K562 (cell line): ENCODE data around the gene TLCD5. TPM values are rescaled to one million over a fixed set of nuclear protein-coding genes. Genes with fewer than 3 reads are reported as not detected.

Experiments used
- ATAC-seq: fragments of 200-7000 bp; cut with Tn5 transposase; 3 replicates; pipeline ENCODE4 v1.9.1; 2020; ENCODE audit warnings: moderate library complexity
- BruUV-seq: library from RNA; stranded (reverse); fragments of 400-500 nt; replicated peaks from 2 replicates; lab custom pipeline; 2021; lab: Mats Ljungman, UMichigan
- CTCF ChIA-PET: fragments of 300-600 bp; formaldehyde crosslinking; extraction: SDS; loops from one replicate; lab custom pipeline; 2021; ENCODE audit warnings: low intra/inter-chr PET ratio; lab: Yijun Ruan, JAX
- POLR2A ChIA-PET: fragments of 300-600, 350-650 bp; sonication (Branson Sonifier 250); formaldehyde crosslinking; extraction: SDS; loops from one replicate; lab custom pipeline; 2021; ENCODE audit warnings: antibody characterized with exemption, inconsistent platforms; lab: Yijun Ruan, JAX
- DNase-seq, 4 experiments: peaks; one replicate each; pipeline versions ENCODE4 v3.0.0 to v3.0.0-alpha.2; 2011 to 2018; ENCODE audit warnings: low spot score in 3 of 4, mixed read lengths in 3 of 4; ENCODE audit errors: extremely low read depth in 1 of 4
- FAIRE-seq: peaks from 2 replicates; lab custom pipeline; 2011; peaks lifted over from hg19 to GRCh38; lab: Jason Lieb, UNC
- H2AFZ ChIP-seq: 2 replicates; pipeline ENCODE4 v1.6.0; 2011; ENCODE audit warnings: low read depth, low read length, control low read depth, inconsistent platforms
- H3K27ac ChIP-seq: fragments of 200-600 bp; 3 replicates; pipeline ENCODE4 v1.8.0; 2011; ENCODE audit warnings: low read depth, mild to moderate bottlenecking, control low read depth, inconsistent platforms, low read length, moderate library complexity, mixed read lengths; ENCODE audit errors: extremely low read depth
- H3K27me3 ChIP-seq, 2 experiments: fragments of 300-600 bp in 1 of 2; 2 replicates in 1 of 2; 3 replicates in 1 of 2; pipeline versions ENCODE4 v1.6.0 to v1.8.0; 2011; ENCODE audit warnings: inconsistent platforms in 2 of 2, low read length in 2 of 2, mild to moderate bottlenecking in 1 of 2, mixed read lengths in 1 of 2, moderate library complexity in 1 of 2; ENCODE audit not compliant: control insufficient read depth in 2 of 2, insufficient read depth in 2 of 2
- H3K36me3 ChIP-seq: fragments of 300-600 bp; 3 replicates; pipeline ENCODE4 v1.8.0; 2011; ENCODE audit warnings: mild to moderate bottlenecking, low read length, inconsistent platforms; ENCODE audit not compliant: control insufficient read depth, insufficient read depth
- H3K4me1 ChIP-seq, 2 experiments: fragments of 200-600 bp in 1 of 2; replicated peaks in 1 of 2; 2 replicates in 1 of 2; 3 replicates in 1 of 2; pipeline versions ENCODE4 v1.5.1 to v1.8.0; 2011; ENCODE audit warnings: inconsistent platforms in 2 of 2, low read length in 2 of 2, mild to moderate bottlenecking in 1 of 2, mixed read lengths in 1 of 2, moderate library complexity in 1 of 2; ENCODE audit not compliant: control insufficient read depth in 2 of 2, insufficient read depth in 2 of 2
- H3K4me2 ChIP-seq: 2 replicates; pipeline ENCODE4 v1.6.1; 2011; ENCODE audit warnings: low read length, control low read depth, inconsistent platforms, mixed read lengths; ENCODE audit not compliant: insufficient read depth
- H3K4me3 ChIP-seq: fragments of 200-600 bp; sonication (generic), shearing (Covaris generic); 2 replicates; pipeline ENCODE4 v1.5.1; 2016; ENCODE audit warnings: control low read depth, inconsistent platforms
- H3K79me2 ChIP-seq: fragments of 200-600 bp; 3 replicates; pipeline ENCODE4 v1.8.0; 2011; ENCODE audit warnings: low read length, inconsistent platforms; ENCODE audit not compliant: control insufficient read depth, insufficient read depth
- H3K9ac ChIP-seq, 2 experiments: 2 replicates each; pipeline versions ENCODE4 v1.6.0 to v1.6.1; 2011; ENCODE audit warnings: low read depth in 2 of 2, low read length in 2 of 2, control low read depth in 1 of 2, inconsistent platforms in 1 of 2, mild to moderate bottlenecking in 1 of 2, mixed read lengths in 1 of 2; ENCODE audit not compliant: insufficient read depth in 1 of 2
- H3K9me1 ChIP-seq: one replicate; pipeline ENCODE4 v1.6.0; 2011; ENCODE audit warnings: inconsistent platforms, mild to moderate bottlenecking, low read length, moderate library complexity; ENCODE audit not compliant: control insufficient read depth, insufficient read depth
- H3K9me3 ChIP-seq: replicated peaks from 2 replicates; pipeline ENCODE4 v1.5.1; 2011; ENCODE audit warnings: low read depth, low read length, inconsistent platforms; ENCODE audit not compliant: control insufficient read depth, insufficient read depth
- H4K20me1 ChIP-seq: replicated peaks from 2 replicates; pipeline ENCODE4 v1.6.1; 2011; ENCODE audit warnings: low read length, inconsistent platforms, mixed read lengths; ENCODE audit not compliant: control insufficient read depth, insufficient read depth
- CHD4 ChIP-seq: fragments of 200-600 bp; sonication (generic); IDR thresholded peaks from 3 replicates; pipeline ENCODE4 v1.6.1; 2012; ENCODE audit warnings: low read depth, mild to moderate bottlenecking, mixed read lengths, low read length, inconsistent platforms; ENCODE audit not compliant: insufficient read depth, insufficient replicate concordance, poor library complexity, severe bottlenecking
- FOXA3 ChIP-seq, 2 experiments: fragments of 450-650 bp in 1 of 2; sonication (generic) in 1 of 2; formaldehyde crosslinking; IDR thresholded peaks in 1 of 2; conservative IDR thresholded peaks in 1 of 2; 2 replicates each; pipeline versions ENCODE4 v1.4.0 to v1.8.0; 2020 to 2022; ENCODE audit warnings: mild to moderate bottlenecking in 2 of 2, missing genetic modification reagents in 1 of 2
- GABPA ChIP-seq: fragments of 200-800 bp; sonication (Bioruptor generic); conservative IDR thresholded peaks from 2 replicates; pipeline ENCODE4 v1.6.1; 2016; ENCODE audit warnings: low read depth, missing genetic modification characterization, missing compliant biosample characterization
- HNRNPH1 ChIP-seq: fragments of 200-400 bp; formaldehyde crosslinking; optimal IDR thresholded peaks from 2 replicates; pipeline ENCODE3; 2017; ENCODE audit warnings: low read depth, mild to moderate bottlenecking, low read length, moderate library complexity
- MYNN ChIP-seq, 2 experiments: sonication (generic); formaldehyde crosslinking in 1 of 2; IDR thresholded peaks; 2 replicates each; pipeline versions ENCODE4 v1.5.0 to v1.6.1; 2016 to 2020; ENCODE audit warnings: antibody characterized with exemption in 1 of 2, missing genetic modification reagents in 1 of 2
- SIX5 ChIP-seq, 2 experiments: IDR thresholded peaks; 2 replicates each; pipeline ENCODE4 v1.6.1; 2011; ENCODE audit warnings: low read length in 2 of 2, borderline replicate concordance in 1 of 2, low read depth in 1 of 2, mild to moderate bottlenecking in 1 of 2, moderate library complexity in 1 of 2; ENCODE audit not compliant: insufficient read depth in 1 of 2
- SPI1 ChIP-seq: IDR thresholded peaks from 2 replicates; pipeline ENCODE4 v1.6.1; 2011; ENCODE audit warnings: low read depth, low read length, control low read depth, borderline replicate concordance
- ZBTB40 ChIP-seq, 2 experiments: fragments of 450-650 bp in 1 of 2; sonication (generic) in 1 of 2; formaldehyde crosslinking in 1 of 2; IDR thresholded peaks; 2 replicates each; pipeline versions ENCODE4 v1.7.1 to v1.9.0; 2016 to 2022; ENCODE audit warnings: inconsistent platforms in 1 of 2, mild to moderate bottlenecking in 1 of 2, missing genetic modification reagents in 1 of 2
- WGBS: fragments of 100-300 bp; shearing (Covaris generic); methylation state at CpG from one replicate; pipeline ENCODE4 v1.1.6; 2016; ENCODE audit warnings: low coverage, mixed read lengths; ENCODE audit not compliant: insufficient coverage; ENCODE audit errors: missing lambda C conversion rate; 5-methylcytosine and 5-hydroxymethylcytosine counted together
- in situ Hi-C: fragments of 300-500 bp; cut with MboI; formaldehyde crosslinking; loops from 4 replicates; pipeline ENCODE4 v1.15.0; 2018; ENCODE audit warnings: inconsistent platforms, mixed read lengths
- intact Hi-C: fragments of 100-400 bp; cut with micrococcal nuclease; formaldehyde crosslinking; loops from 2 replicates; pipeline ENCODE4 v1.14.2; 2022
- polyA plus RNA-seq, 8 experiments: library from polyadenylated mRNA; depleted of rRNA in 4 of 8; stranded (reverse) in 5 of 8; unstranded in 3 of 8; fragments of >200 nt; fragmentation: Nextera tagmentation in 2 of 8; fragmentation: Illumina TruSeq in 1 of 8; extraction: Ambion mirVana in 2 of 8; extraction: Trizol in 1 of 8; gene quantifications; 2 replicates each; pipeline versions ENCODE4 v1.2.1 to v1.2.3, GENCODE V29; 2011 to 2014; ENCODE audit warnings: inconsistent platforms in 1 of 8, missing spikeins in 1 of 8
- total RNA-seq, 7 experiments: library from RNA; depleted of rRNA in 6 of 7; stranded (reverse); fragments of >200 nt in 6 of 7; fragmentation: Illumina TruSeq in 2 of 7; extraction: Trizol in 2 of 7; gene quantifications; 2 replicates each; pipeline versions ENCODE4 v1.2.1 to v1.2.3, GENCODE V29; 2011 to 2021; ENCODE audit warnings: low replicate concordance in 1 of 7

The TLCD5 gene
- total and polyA plus RNA-seq, 9 of the 15 experiments (the other 6 are each of a cell fraction or from before 2014, with no cell fraction given): 0.94 to 5.1 (median 1.6) TPM

GRCh38 chr11:120288021-120288420 is 37.1 kb upstream of the TLCD5 start (continued):
- TF ChIP-seq CHD4 (no peak), SIX5 (IDR thresholded peaks at IDR 0.05; ENCODE audit: borderline replicate concordance in 1 of 2, insufficient read depth in 1 of 2, low read depth in 1 of 2, low read length in 2 of 2) (no peak)

- H3K9me3 ChIP-seq: no peaks in the 10 kb centered on the region
- no peaks in the 10 kb centered on the region for H3K79me2 ChIP-seq
- no peak overlapping the region for H3K9ac ChIP-seq
- ATAC-seq (peak; percentile 49; the same call in 2 of the 3 replicates), DNase-seq (no peak), FAIRE-seq (no peak)
- H3K36me3 ChIP-seq: no peaks in the 10 kb centered on the region
- no peaks in the 10 kb centered on the region for H3K9me1 ChIP-seq
- peak overlapping the region; percentile 47 for H2AFZ ChIP-seq
- intact Hi-C loops (no loop called here), in situ Hi-C loops (no loop called here)
- peaks cover 12 to 13% of the 10 kb centered on the region in 2 experiments; a peak in 4 of 5 replicates for H3K27me3 ChIP-seq
- H3K4me1 ChIP-seq: no peaks in the 10 kb centered on the region
- H3K4me2 ChIP-seq: no peak overlapping the region
- 0 out of 2 replicates have a peak, but pooled peaks cover 2% of the 10 kb centered on the region for H4K20me1 ChIP-seq
- no peak overlapping the region for H3K4me3 ChIP-seq
- BruUV-seq: no TSS peak
- H3K27ac ChIP-seq: no peak overlapping the region
- 32% methylated on average over 9 of the region's 9 CpGs for WGBS
- ChIA-PET POLR2A (interaction anchor here (0.8 to 1.1 kb wide), 2 partner anchors 13 to 1099 kb away, joined by 3 read pairs; no protein-coding TSS in a partner anchor), CTCF (no interaction called here)
- TF ChIP-seq HNRNPH1 (no peak), FOXA3 (CRISPR knock-in tag; conservative IDR thresholded peaks at IDR 0.05 in 1 of 2, IDR thresholded peaks at IDR 0.05 in 1 of 2) (no peak), ZBTB40 (IDR thresholded peaks at IDR 0.05) (0 out of 2 replicates have a peak, but pooled peaks have one; percentile 38), ZBTB40 (CRISPR knock-in tag; IDR thresholded peaks at IDR 0.05) (no peak), SPI1 (peak; percentile 85), GABPA (tag) (0 out of 2 replicates have a peak, but pooled peaks have one; percentile 12), MYNN (IDR thresholded peaks at IDR 0.05) (no peak), MYNN (CRISPR knock-in tag; IDR thresholded peaks at IDR 0.05) (no peak)
Observed at GRCh38 chr11:120289426-120289825, 35.7 kb upstream of the TLCD5 start.
